ENCODE data around the gene CPED1.
"Not testable (repeated sequence)": the region's sequence is repeated elsewhere in the genome, so short reads cannot be mapped to it uniquely, and the experiment has no call there.

CPED1 gene

DNA sequence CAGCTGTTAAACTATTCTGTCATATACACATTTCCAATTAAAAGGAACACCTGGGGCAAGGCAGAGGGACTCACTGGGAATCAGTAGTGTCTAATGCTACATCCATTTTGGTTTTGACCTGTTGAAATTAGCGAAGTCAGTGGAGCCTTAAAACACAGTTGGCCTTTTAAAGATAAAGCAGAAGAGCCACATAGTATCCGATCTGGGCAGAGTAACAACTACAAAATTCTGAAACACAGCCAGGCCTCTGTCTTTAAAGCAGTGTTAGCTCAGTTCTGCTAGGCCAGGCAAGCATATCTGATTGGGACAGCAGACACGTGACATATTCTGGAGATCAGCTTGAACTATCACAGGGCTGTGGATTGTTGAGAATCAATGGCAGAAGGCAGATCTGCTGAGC is 222.7 kb downstream of the CPED1 start:
- no peaks in the 10 kb centered on the region for H3K36me3 ChIP-seq (ENCODE audit: insufficient read depth, low read length)
- DNase-seq (ENCODE audit: low read depth, low spot score) = no peak
- H3K4me3 ChIP-seq = no peak overlapping the region
- H3K27ac ChIP-seq = no peak overlapping the region
- H3K9ac ChIP-seq (ENCODE audit: insufficient read length) = no peak overlapping the region
- H3K9me3 ChIP-seq (ENCODE audit: low read depth, low read length) = no peaks in the 10 kb centered on the region
- TF ChIP-seq EZH2 (IDR thresholded peaks at IDR 0.05) (no peak), FOXP2 (optimal IDR thresholded peaks at IDR 0.05; ENCODE audit: control extremely low read depth, extremely low read length, insufficient read depth) (no peak)

- no peak for DNase-seq (ENCODE audit: low read depth, low spot score)
- H3K9me3 ChIP-seq (ENCODE audit: low read depth, low read length) = no peaks in the 10 kb centered on the region
- no peak overlapping the region for H3K9ac ChIP-seq (ENCODE audit: insufficient read length)
- H3K4me3 ChIP-seq = no peak overlapping the region
- TF ChIP-seq POLR2AphosphoS5 (IDR thresholded peaks at IDR 0.05; ENCODE audit: borderline replicate concordance, low read depth, low read length) (no peak), EZH2 (IDR thresholded peaks at IDR 0.05) (no peak), FOXP2 (optimal IDR thresholded peaks at IDR 0.05; ENCODE audit: control extremely low read depth, extremely low read length, insufficient read depth) (no peak)
- no peaks in the 10 kb centered on the region for H3K36me3 ChIP-seq (ENCODE audit: insufficient read depth, low read length)
- H3K27ac ChIP-seq = no peak overlapping the region
Measured at GRCh38 chr7:121212036-121212435, 223.5 kb downstream of the CPED1 start.

- TF ChIP-seq FOXP2 (optimal IDR thresholded peaks at IDR 0.05; ENCODE audit: control extremely low read depth, extremely low read length, insufficient read depth) (no peak), EZH2 (IDR thresholded peaks at IDR 0.05) (no peak), POLR2AphosphoS5 (IDR thresholded peaks at IDR 0.05; ENCODE audit: borderline replicate concordance, low read depth, low read length) (no peak)
Measured at GRCh38 chr7:121214657-121215056, 226.1 kb downstream of the CPED1 start.

DNA sequence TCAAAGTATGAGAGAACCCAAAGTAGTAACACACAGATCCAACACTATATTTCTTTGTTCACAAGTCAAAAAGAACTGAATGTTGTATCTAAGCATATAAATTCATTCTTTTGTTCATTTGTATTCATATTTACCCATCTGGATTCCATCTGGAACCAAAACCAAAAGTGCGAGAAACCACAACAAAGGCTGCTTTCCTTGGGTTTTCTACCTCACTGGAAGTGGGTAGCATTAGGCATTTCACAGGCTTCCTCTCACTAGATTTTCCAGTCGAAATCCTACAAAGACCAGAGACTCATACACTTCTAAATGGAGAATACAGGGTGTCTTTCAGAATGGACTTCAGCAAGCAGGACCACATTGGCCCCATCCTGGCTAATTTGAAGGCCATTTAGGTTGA is 230.5 kb downstream of the CPED1 start:
- DNase-seq (ENCODE audit: low read depth, low spot score) = no peak
- Histone ChIP-seq H3K27ac (no peak overlapping the region), H3K9me3 (ENCODE audit: low read depth, low read length) (no peaks in the 10 kb centered on the region), H3K9ac (ENCODE audit: insufficient read length) (no peak overlapping the region), H3K4me3 (no peak overlapping the region), H3K36me3 (ENCODE audit: insufficient read depth, low read length) (no peaks in the 10 kb centered on the region)
- TF ChIP-seq EZH2 (IDR thresholded peaks at IDR 0.05) (no peak), POLR2AphosphoS5 (IDR thresholded peaks at IDR 0.05; ENCODE audit: borderline replicate concordance, low read depth, low read length) (no peak), FOXP2 (optimal IDR thresholded peaks at IDR 0.05; ENCODE audit: control extremely low read depth, extremely low read length, insufficient read depth) (no peak)

More at GRCh38 chr7:121214657-121215056, 226.1 kb downstream of the CPED1 start:
- no peak for DNase-seq (ENCODE audit: low read depth, low spot score)
- Histone ChIP-seq H3K27ac (no peak overlapping the region), H3K9ac (ENCODE audit: insufficient read length) (no peak overlapping the region), H3K36me3 (ENCODE audit: insufficient read depth, low read length) (no peaks in the 10 kb centered on the region), H3K9me3 (ENCODE audit: low read depth, low read length) (no peaks in the 10 kb centered on the region), H3K4me3 (no peak overlapping the region)

- not testable (repeated sequence) for DNase-seq (ENCODE audit: low read depth, low spot score); H3K27ac ChIP-seq; H3K4me3 ChIP-seq; H3K9me3 ChIP-seq (ENCODE audit: low read depth, low read length); H3K9ac ChIP-seq (ENCODE audit: insufficient read length); H3K36me3 ChIP-seq (ENCODE audit: insufficient read depth, low read length)
Measured at GRCh38 chr7:121221108-121221507, 232.6 kb downstream of the CPED1 start.

GRCh38 chr7:121228779-121229178 is 240.3 kb downstream of the CPED1 start:
- no peak overlapping the region for H3K9ac ChIP-seq (ENCODE audit: insufficient read length)
- no peak overlapping the region for H3K4me3 ChIP-seq
- no peak overlapping the region for H3K27ac ChIP-seq
- H3K9me3 ChIP-seq (ENCODE audit: low read depth, low read length) = no peaks in the 10 kb centered on the region
- no peak for DNase-seq (ENCODE audit: low read depth, low spot score)
- H3K36me3 ChIP-seq (ENCODE audit: insufficient read depth, low read length) = no peaks in the 10 kb centered on the region
- TF ChIP-seq EZH2 (IDR thresholded peaks at IDR 0.05) (no peak), FOXP2 (optimal IDR thresholded peaks at IDR 0.05; ENCODE audit: control extremely low read depth, extremely low read length, insufficient read depth) (no peak), POLR2AphosphoS5 (IDR thresholded peaks at IDR 0.05; ENCODE audit: borderline replicate concordance, low read depth, low read length) (no peak)

GRCh38 chr7:121235201-121235600 is 246.7 kb downstream of the CPED1 start:
- no peak for DNase-seq (ENCODE audit: low read depth, low spot score)
- H3K36me3 ChIP-seq (ENCODE audit: insufficient read depth, low read length) = no peaks in the 10 kb centered on the region
- H3K27ac ChIP-seq = no peak overlapping the region
- TF ChIP-seq EZH2 (IDR thresholded peaks at IDR 0.05) (no peak), FOXP2 (optimal IDR thresholded peaks at IDR 0.05; ENCODE audit: control extremely low read depth, extremely low read length, insufficient read depth) (no peak), POLR2AphosphoS5 (IDR thresholded peaks at IDR 0.05; ENCODE audit: borderline replicate concordance, low read depth, low read length) (no peak)
- H3K9me3 ChIP-seq (ENCODE audit: low read depth, low read length) = no peaks in the 10 kb centered on the region
- no peak overlapping the region for H3K4me3 ChIP-seq
- H3K9ac ChIP-seq (ENCODE audit: insufficient read length) = no peak overlapping the region

- H3K36me3 ChIP-seq (ENCODE audit: insufficient read depth, low read length) = no peaks in the 10 kb centered on the region
- no peak overlapping the region for H3K4me3 ChIP-seq
- TF ChIP-seq FOXP2 (optimal IDR thresholded peaks at IDR 0.05; ENCODE audit: control extremely low read depth, extremely low read length, insufficient read depth) (no peak), EZH2 (IDR thresholded peaks at IDR 0.05) (no peak), POLR2AphosphoS5 (IDR thresholded peaks at IDR 0.05; ENCODE audit: borderline replicate concordance, low read depth, low read length) (no peak)
- DNase-seq (ENCODE audit: low read depth, low spot score) = no peak
- no peak overlapping the region for H3K9ac ChIP-seq (ENCODE audit: insufficient read length)
- H3K9me3 ChIP-seq (ENCODE audit: low read depth, low read length) = no peaks in the 10 kb centered on the region
- no peak overlapping the region for H3K27ac ChIP-seq
Measured at GRCh38 chr7:121237601-121238000, 249.1 kb downstream of the CPED1 start.

- TF ChIP-seq FOXP2 (optimal IDR thresholded peaks at IDR 0.05; ENCODE audit: control extremely low read depth, extremely low read length, insufficient read depth) (no peak), EZH2 (IDR thresholded peaks at IDR 0.05) (no peak), POLR2AphosphoS5 (IDR thresholded peaks at IDR 0.05; ENCODE audit: borderline replicate concordance, low read depth, low read length) (no peak)
- no peak for DNase-seq (ENCODE audit: low read depth, low spot score)
- Histone ChIP-seq H3K9ac (ENCODE audit: insufficient read length) (no peak overlapping the region), H3K9me3 (ENCODE audit: low read depth, low read length) (no peaks in the 10 kb centered on the region), H3K36me3 (ENCODE audit: insufficient read depth, low read length) (no peaks in the 10 kb centered on the region), H3K27ac (no peak overlapping the region), H3K4me3 (no peak overlapping the region)
Measured at GRCh38 chr7:121244120-121244870, 255.8 kb downstream of the CPED1 start.

GRCh38 chr7:121251367-121251766 is 262.9 kb downstream of the CPED1 start:
- not testable (repeated sequence) for H3K27ac ChIP-seq; DNase-seq (ENCODE audit: low read depth, low spot score); H3K36me3 ChIP-seq (ENCODE audit: insufficient read depth, low read length); H3K9ac ChIP-seq (ENCODE audit: insufficient read length); H3K4me3 ChIP-seq; H3K9me3 ChIP-seq (ENCODE audit: low read depth, low read length)

- H3K9me3 ChIP-seq (ENCODE audit: low read depth, low read length); H3K36me3 ChIP-seq (ENCODE audit: insufficient read depth, low read length); DNase-seq (ENCODE audit: low read depth, low spot score); H3K9ac ChIP-seq (ENCODE audit: insufficient read length); H3K27ac ChIP-seq; H3K4me3 ChIP-seq: not testable (repeated sequence)
Measured at GRCh38 chr7:121252523-121253235, 264.2 kb downstream of the CPED1 start.
